ENCODE results near the gene LRRC4C.
"Not testable (repeated sequence)": the region's sequence is repeated elsewhere in the genome, so short reads cannot be mapped to it uniquely, and the experiment has no call there.

LRRC4C gene

GRCh38 chr11:40619654-40620053 is 839.8 kb downstream of the LRRC4C start:
- no peak for DNase-seq

- no peak for DNase-seq
Observed at GRCh38 chr11:40606800-40607199, 852.7 kb downstream of the LRRC4C start.

- DNase-seq = no peak
Observed at GRCh38 chr11:40602866-40603552, 856.4 kb downstream of the LRRC4C start.

GRCh38 chr11:40597546-40598113 is 861.8 kb downstream of the LRRC4C start:
- DNase-seq = no peak

GRCh38 chr11:40573254-40573891 is 886.1 kb downstream of the LRRC4C start:
- no peak for DNase-seq

- no peak for DNase-seq
Observed at GRCh38 chr11:40569947-40570531, 889.4 kb downstream of the LRRC4C start.

- no peak for DNase-seq
Observed at GRCh38 chr11:40567392-40567791, 892.1 kb downstream of the LRRC4C start.

GRCh38 chr11:40544162-40544561 is 915.3 kb downstream of the LRRC4C start:
- DNase-seq = no peak

- no peak for DNase-seq
Observed at GRCh38 chr11:40542821-40543220, 916.6 kb downstream of the LRRC4C start.

GRCh38 chr11:40537734-40538133 is 921.7 kb downstream of the LRRC4C start:
- no peak for DNase-seq

- DNase-seq = not testable (repeated sequence)
Observed at GRCh38 chr11:40522080-40522479, 937.4 kb downstream of the LRRC4C start.

- DNase-seq = no peak
Observed at GRCh38 chr11:40517122-40517521, 942.3 kb downstream of the LRRC4C start.

- no peak for DNase-seq
Observed at GRCh38 chr11:40514124-40514523, 945.3 kb downstream of the LRRC4C start.

GRCh38 chr11:40513281-40513680 is 946.2 kb downstream of the LRRC4C start:
- DNase-seq = no peak

- DNase-seq = no peak
Observed at GRCh38 chr11:40508303-40508702, 951.1 kb downstream of the LRRC4C start.

GRCh38 chr11:40506226-40506625 is 953.2 kb downstream of the LRRC4C start:
- DNase-seq = no peak

GRCh38 chr11:40491341-40491740 is 968.1 kb downstream of the LRRC4C start:
- no peak for DNase-seq

GRCh38 chr11:40467771-40468170 is 991.7 kb downstream of the LRRC4C start:
- no peak for DNase-seq

- DNase-seq = no peak
Observed at GRCh38 chr11:40445391-40445790, 1014.1 kb downstream of the LRRC4C start.

GRCh38 chr11:40444151-40444550 is 1015.3 kb downstream of the LRRC4C start:
- DNase-seq = no peak

GRCh38 chr11:40435344-40435743 is 1024.1 kb downstream of the LRRC4C start:
- DNase-seq = no peak

- no peak for DNase-seq
Observed at GRCh38 chr11:40434926-40435325, 1024.5 kb downstream of the LRRC4C start.

- DNase-seq = no peak
Observed at GRCh38 chr11:40432358-40432757, 1027.1 kb downstream of the LRRC4C start.

- no peak for DNase-seq
Observed at GRCh38 chr11:40425168-40425567, 1034.3 kb downstream of the LRRC4C start.
